HepG2 (cell line): ENCODE measurements around the gene LEF1. TPM values are rescaled to one million over a fixed set of nuclear protein-coding genes. Genes with fewer than 3 reads are reported as not detected.

Source experiments
- BCLAF1 ChIP-seq: fragments of 450-650 bp; IDR thresholded peaks from 2 replicates; pipeline ENCODE4 v1.6.1; 2017; ENCODE audit warnings: mild to moderate bottlenecking
- DZIP1 ChIP-seq: sonication (generic); formaldehyde crosslinking; IDR thresholded peaks from 2 replicates; pipeline ENCODE4 v1.5.0; 2020; ENCODE audit warnings: mild to moderate bottlenecking, missing genetic modification reagents
- MIER2 ChIP-seq: IDR thresholded peaks from 2 replicates; pipeline ENCODE4 v1.6.1; 2016; ENCODE audit warnings: missing biosample characterization, missing genetic modification reagents
- ZBTB1 ChIP-seq: sonication (generic); formaldehyde crosslinking; IDR thresholded peaks from 2 replicates; pipeline ENCODE4 v1.4.0; 2020; ENCODE audit warnings: missing genetic modification reagents, borderline replicate concordance
- ZBTB38 ChIP-seq: sonication (generic); formaldehyde crosslinking; IDR thresholded peaks from 2 replicates; pipeline ENCODE4 v1.5.1; 2020; ENCODE audit warnings: mild to moderate bottlenecking, missing genetic modification reagents
- ZFP91 ChIP-seq: sonication (generic); formaldehyde crosslinking; IDR thresholded peaks from 2 replicates; pipeline ENCODE4 v1.9.0; 2022; ENCODE audit warnings: missing genetic modification reagents, mild to moderate bottlenecking, borderline replicate concordance
- polyA plus RNA-seq, 8 experiments: library from polyadenylated mRNA; depleted of rRNA in 3 of 8; stranded (reverse) in 7 of 8; unstranded in 1 of 8; fragments of >200 nt; fragmentation: Illumina TruSeq in 4 of 8; extraction: Trizol in 4 of 8; gene quantifications; 2 replicates each; pipeline versions ENCODE4 v1.2.1 to v1.2.3, GENCODE V29; 2011 to 2016; ENCODE audit warnings: low read depth in 4 of 8, missing spikeins in 1 of 8, mixed read lengths in 1 of 8; ENCODE audit not compliant: insufficient read depth in 1 of 8
- total RNA-seq, 5 experiments: library from RNA; depleted of rRNA; stranded (reverse); fragments of >200 nt; fragmentation: Illumina TruSeq; extraction: Trizol; gene quantifications; 2 replicates each; pipeline ENCODE4 v1.2.3, GENCODE V29; 2016; ENCODE audit warnings: low read depth in 1 of 5

LEF1 gene
- total and polyA plus RNA-seq, 2 of the 13 experiments (the other 11 are each of a cell fraction or from before 2014, with no cell fraction given): 0.22 to 0.29 TPM

- TF ChIP-seq ZFP91 (CRISPR knock-in tag) (no peak), BCLAF1 (no peak), DZIP1 (CRISPR knock-in tag) (no peak), ZBTB1 (CRISPR knock-in tag) (no peak), MIER2 (CRISPR knock-in tag) (no peak), ZBTB38 (no peak)
These were observed 20.4 kb downstream of the LEF1 start (continued) for GRCh38 chr4:108148316-108148715.
